Stimulated activated CD8-positive, alpha-beta memory T cell treated with anti-CD3 and anti-CD28 coated beads, Interleukin-4, amount 100 ng/mL, for 24 hours (primary cell): ENCODE measurements around the gene EGFL7.
A peak's percentile ranks its signal among the peaks of the same experiment; 100 is the strongest.

Source experiments
- DNase-seq: peaks from one replicate; pipeline ENCODE4 v3.0.0-alpha.2; 2020; ENCODE audit warnings: low read depth

Gene EGFL7

DNA sequence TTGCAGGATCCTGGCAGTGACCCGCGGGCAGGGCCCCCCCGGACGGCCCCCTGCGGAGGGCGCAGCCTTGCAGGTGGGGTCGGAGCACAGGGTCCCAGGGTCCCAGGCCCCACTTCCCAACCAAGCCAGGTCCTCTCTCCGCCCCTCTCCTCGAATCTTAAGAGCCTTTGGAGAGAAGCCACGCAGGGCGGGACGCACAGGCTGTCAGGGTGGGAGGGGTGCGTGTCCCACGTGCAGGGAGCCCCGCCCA, 18.4 kb upstream of the EGFL7 start:
- DNase-seq = no peak

DNA sequence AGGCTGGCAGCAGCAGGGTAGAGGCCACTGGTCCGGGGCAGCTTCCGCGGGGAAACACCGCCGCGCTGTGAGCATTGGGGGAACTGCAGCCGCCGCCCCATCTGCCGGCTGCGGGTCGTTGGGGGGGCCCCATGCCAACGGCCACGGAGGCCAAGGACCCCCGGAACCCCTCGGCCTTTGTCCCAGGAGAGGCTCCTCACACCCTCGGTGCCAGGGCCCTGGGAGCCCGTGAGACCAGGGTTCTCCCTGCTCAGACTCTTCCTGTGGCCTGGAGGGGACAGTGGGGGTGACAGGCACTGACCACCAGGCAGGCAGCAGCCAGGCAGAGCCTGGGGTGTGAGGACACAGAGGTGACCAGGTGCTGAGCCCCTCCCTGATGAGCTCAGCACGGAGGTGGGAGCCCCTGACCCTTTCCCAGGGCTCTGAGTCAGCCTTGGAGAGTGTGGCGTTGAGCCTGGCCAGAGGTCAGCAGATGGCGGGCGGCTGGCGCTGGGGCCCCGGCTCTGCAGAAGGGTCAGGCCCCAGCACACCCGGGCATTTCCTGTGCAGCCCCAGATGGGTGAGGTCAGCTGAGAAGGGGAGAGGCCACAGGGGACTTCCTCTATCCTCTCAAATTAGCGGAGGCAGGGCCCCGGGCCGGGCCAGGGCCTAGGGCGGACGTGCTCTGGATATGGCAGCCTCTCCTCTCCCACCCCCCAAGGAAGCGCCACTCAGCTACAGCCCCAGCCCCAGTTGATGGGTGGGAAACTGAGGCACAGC, 17.9 kb upstream of the EGFL7 start:
- peak; percentile 66 for DNase-seq

- DNase-seq = no peak
Observed at GRCh38 chr9:136645352-136645902, 17.3 kb upstream of the EGFL7 start.

DNA sequence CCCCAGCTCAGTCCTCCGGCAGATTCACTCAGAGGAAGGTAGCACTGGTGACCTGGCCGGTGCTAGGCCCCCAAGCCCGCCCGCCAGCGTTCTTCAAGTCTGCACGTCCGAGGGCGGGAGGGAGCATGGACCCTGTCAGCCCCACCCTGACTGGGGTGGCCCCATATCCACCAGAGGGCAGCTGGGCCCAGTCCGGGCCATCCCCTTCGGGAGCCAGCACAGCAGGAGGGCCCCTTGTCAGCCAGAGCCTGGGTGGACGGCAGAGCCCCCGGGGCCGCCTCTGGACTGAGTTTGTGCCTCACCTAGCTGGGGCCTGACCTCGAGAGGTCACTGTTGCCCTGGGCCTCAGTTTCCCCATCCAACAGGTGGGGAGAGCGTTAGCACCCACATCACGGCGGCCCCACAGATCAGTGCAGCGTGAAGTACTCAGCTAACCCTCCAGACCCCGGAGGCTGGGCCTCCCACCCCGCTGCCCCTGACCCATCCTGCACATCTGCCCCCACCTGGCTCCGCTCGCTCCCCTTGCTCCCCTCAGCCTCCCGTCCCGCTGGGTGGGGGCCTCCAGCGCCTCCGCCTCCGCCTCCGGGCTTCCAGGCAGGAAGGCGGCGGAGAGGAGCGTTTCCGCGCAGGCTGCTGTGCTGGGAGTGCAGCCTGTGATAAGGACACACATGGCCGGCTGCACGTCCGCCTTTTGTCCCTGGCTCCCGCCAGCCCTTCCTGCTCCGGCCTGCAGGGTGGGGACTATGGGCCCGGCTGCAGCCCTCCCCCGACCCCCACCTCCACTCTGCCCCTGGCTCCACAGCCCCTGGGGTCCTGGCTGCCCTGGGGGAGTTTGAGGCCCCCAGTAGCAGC, 16.6 kb upstream of the EGFL7 start:
- DNase-seq = no peak

GRCh38 chr9:136646827-136647711, 15.6 kb upstream of the EGFL7 start:
- DNase-seq = no peak

DNA sequence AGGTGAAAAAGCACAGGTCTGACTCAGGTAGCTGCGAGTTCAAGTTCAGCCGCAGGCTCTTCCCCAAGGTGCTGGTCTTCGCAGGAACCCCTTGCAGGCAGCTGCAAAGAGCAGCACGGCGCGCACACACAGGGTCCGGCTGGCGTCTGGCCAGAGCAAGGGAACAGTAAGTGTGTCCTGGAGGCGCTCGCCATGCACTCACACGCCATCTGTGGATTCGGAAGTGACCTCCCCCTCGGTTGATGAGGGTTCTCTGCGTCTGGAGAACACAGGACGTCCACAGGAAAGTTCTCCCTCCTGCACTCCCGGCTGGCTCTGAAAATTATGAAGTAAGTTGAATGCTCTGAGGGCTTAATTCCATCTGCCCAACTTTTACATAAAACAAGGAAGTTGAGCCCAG, 14.0 kb upstream of the EGFL7 start:
- DNase-seq = no peak

- DNase-seq = no peak
Observed at GRCh38 chr9:136650021-136650420, 12.7 kb upstream of the EGFL7 start.

DNA sequence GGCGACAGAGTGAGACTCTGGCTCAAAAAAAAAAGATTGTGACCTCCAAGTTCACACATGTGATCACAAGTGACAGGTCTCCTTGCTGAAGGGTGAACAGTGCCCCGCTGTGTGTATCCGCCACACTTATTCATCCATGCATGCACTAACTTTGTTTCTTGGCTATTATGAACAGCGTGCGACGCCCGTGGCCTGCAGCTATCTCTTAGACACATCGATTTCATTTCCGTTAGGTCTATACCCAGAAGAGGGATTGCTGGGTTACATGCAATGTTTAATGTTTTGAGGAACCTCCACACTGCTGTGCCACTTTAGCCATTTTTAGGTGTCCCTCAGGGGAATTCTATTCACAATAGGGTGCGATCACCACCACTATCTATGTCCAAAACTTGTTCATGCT, 12.1 kb upstream of the EGFL7 start:
- DNase-seq = no peak

- no peak for DNase-seq
Observed at GRCh38 chr9:136651860-136652259, 10.9 kb upstream of the EGFL7 start.

DNA sequence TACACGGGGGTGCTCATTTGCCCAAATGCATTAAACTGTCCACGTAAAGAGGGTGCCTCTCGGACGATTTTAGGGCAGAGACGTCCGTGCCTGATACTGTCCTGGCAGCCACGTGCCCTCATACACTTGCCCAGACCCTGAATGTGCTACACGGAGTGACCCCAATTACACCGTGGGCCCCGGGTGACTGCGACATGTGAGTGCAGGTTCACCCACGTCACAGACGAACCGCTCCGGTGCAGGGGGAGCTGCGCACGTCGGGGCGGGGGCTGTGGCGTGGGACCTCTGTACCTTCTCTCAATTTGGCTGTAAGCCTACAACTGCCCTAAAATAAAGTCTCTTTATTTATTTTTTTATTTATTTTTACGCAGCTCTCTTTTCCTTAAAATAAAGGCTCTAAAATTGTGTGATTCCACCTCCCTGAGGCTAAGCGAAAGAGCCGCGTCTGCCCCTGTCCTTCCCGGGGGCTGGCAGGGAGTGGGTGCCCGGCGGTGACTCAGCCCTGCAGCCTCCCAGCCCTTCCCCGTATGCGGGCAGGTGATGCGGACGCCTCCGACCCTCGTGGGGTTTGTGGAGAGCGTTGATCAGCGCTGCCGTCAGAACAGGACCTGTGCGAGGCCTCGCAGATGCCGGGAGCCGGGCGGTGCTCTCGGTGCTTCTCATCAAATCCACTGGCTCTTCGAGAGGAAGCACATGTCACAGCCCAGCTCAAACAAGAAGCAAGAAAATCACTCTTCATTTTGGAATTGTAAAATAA, 9.2 kb upstream of the EGFL7 start:
- no peak for DNase-seq

GRCh38 chr9:136654820-136655535, 7.7 kb upstream of the EGFL7 start:
- no peak for DNase-seq

- no peak for DNase-seq
Observed at GRCh38 chr9:136655536-136656182, 7.1 kb upstream of the EGFL7 start.

DNA sequence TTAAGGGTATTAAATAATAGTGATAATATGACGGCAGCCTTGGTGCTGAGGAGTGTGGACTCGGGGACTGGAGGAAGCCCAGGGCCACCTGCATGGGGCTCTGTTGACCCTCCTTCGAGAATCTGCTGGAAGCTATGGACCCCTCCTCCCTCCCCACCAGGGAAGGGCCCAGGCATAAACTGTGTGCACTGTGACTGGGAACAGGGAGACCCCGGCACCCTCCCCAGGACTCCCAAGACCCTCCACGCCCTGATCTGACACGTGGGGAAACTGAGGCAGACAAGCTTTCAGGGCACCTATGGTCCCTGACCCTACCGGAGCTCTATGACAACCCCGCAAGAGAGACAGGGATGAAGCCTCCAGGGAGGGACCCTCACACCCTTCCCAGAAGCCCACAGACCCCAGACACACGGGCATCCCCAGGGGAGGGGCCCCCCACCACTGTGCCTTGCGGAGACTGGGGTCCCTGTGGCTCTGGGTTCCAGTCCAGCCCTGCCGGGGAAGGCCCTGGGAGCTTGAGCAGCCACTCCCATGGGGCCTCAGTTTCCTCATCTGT, 6.5 kb upstream of the EGFL7 start:
- DNase-seq = no peak

DNA sequence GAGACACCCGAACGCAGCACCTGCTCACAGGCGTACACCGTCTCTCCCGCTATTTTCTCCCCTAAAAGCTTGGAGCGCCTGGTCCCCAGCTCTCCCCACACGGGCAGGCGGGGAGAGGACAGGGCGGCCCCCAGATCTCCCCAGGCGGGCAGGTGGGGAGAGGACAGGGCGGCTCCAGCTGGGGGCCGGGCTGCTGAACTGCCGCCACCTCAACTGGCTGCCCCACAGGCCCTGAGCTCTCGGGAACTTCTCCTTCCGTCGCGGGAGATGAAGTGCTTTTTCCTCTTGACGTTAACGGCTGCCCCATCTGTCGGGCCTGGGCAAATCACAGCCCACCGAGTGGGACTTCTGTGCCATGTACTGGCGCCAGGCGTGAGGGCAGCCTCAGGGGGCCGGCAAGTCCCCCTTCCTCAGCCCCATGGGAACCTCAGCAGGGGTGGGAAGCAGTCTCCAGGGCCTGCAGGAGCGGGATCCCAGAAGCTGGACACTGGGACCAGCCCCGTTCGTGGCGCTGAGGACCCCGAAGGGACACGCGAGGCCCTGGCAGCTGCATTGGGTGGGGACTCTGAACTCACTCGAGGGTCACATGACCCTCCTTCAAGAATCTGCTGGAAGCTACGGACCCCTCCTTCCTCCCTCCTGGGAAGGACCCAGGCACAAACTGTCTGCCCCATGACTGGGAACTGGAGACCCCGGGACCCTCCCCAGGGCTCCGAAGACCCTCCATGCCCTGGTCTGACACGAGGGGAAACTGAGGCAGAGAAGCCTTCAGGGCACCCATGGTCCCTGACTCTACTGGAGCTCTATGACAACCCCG, 5.7 kb upstream of the EGFL7 start:
- DNase-seq = no peak

GRCh38 chr9:136657974-136658848, 4.5 kb upstream of the EGFL7 start:
- no peak for DNase-seq

DNA sequence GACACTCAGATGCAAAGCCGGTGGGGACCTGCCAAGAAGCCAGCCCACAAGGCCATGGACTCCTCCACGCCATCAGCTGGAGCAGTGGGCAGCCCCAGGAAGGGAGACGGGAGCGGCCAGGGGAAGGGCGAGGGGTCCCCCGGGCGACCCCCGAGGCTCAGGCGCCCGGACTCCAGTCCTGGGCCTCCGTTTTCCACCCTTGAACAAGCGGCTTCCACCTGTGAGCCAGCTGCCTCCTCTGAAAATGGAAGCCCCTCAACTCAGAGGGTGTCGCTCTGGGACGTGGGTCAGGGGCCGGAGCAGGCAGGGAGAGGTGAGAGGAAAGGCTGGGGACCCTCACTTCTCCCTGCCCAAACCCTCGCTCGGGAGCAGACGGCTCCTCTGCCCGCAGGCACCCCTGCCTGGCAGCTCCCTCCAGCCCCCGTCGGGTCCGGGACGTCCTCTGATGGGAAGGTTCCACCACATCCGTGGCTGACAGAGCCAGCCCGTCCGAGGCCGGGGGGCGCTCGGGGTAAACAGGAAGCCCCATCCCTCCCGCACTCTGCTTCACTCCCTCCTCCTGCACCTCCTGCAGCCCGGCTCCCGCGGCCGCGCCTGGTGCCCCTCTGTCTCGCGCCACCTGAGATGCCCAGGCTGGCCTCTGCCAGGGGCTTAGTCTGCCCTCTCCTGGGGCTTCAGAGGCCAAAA, 3.7 kb upstream of the EGFL7 start:
- DNase-seq = no peak
